ENCODE results near the gene CFLAR. TPM values are rescaled to one million over a fixed set of nuclear protein-coding genes. Genes with fewer than 3 reads are reported as not detected.

Gene CFLAR
- total and polyA plus RNA-seq, 2 of the 13 experiments (the other 11 are each of a cell fraction or from before 2014, with no cell fraction given), result 43.8 to 92.1 TPM

DNA sequence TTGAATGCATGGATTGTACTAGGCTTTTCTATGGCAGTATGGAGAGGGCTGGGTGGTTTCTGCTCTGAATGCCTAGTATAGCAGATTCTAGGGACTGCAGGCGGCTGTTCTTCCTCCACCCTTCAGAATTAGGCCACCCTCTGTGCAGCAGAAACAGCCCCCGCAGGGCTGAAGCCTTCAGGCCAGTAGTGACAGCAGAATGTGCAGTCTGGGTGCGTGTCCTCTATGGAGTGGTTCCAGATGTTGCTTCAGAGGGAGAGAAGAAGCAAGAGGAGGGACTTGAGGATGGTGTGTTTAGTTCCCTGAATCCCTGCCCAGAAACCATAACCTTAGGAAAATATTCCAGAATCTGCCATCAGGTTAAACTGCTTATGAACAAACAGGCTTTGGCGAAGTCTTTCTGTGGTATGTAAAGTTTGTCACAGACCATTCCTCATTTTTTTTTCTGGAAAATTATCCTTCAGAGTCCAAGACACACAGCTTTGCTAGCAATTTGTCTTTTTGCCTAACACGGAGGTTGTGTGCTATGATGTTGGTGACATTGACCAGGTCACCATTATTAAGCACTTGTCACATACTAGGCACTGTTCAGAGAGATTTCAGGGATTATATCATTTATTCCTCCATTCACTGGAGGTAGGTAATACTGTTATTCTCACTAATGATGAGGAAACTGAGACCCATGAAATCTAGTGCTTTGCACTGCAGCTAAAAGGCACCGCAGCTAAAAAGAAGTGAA is 88.1 kb downstream of the CFLAR start (continued):
- TF ChIP-seq PAX8 (CRISPR knock-in tag; IDR thresholded peaks at IDR 0.05; ENCODE audit: borderline replicate concordance) (0 out of 2 replicates have a peak, but pooled peaks have one; percentile 33), SETDB1 (CRISPR knock-in tag; IDR thresholded peaks at IDR 0.05; ENCODE audit: borderline replicate concordance) (no peak), RBM39 (IDR thresholded peaks at IDR 0.05; ENCODE audit: low read depth, low read length, poor library complexity, severe bottlenecking) (no peak), ZNF572 (CRISPR knock-in tag; IDR thresholded peaks at IDR 0.05) (no peak), ATF7-NPFF (CRISPR knock-in tag; IDR thresholded peaks at IDR 0.05; ENCODE audit: low read depth) (no peak), ZNF256 (CRISPR knock-in tag; conservative IDR thresholded peaks at IDR 0.05) (no peak), ZNF569 (CRISPR knock-in tag; IDR thresholded peaks at IDR 0.05; ENCODE audit: borderline replicate concordance) (no peak), HCFC1 (IDR thresholded peaks at IDR 0.05; ENCODE audit: low read depth, low read length) (no peak)
- TF ChIP-seq, protein P1, sequence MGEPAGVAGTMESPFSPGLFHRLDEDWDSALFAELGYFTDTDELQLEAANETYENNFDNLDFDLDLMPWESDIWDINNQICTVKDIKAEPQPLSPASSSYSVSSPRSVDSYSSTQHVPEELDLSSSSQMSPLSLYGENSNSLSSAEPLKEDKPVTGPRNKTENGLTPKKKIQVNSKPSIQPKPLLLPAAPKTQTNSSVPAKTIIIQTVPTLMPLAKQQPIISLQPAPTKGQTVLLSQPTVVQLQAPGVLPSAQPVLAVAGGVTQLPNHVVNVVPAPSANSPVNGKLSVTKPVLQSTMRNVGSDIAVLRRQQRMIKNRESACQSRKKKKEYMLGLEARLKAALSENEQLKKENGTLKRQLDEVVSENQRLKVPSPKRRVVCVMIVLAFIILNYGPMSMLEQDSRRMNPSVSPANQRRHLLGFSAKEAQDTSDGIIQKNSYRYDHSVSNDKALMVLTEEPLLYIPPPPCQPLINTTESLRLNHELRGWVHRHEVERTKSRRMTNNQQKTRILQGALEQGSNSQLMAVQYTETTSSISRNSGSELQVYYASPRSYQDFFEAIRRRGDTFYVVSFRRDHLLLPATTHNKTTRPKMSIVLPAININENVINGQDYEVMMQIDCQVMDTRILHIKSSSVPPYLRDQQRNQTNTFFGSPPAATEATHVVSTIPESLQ (CRISPR knock-in tag; conservative IDR thresholded peaks at IDR 0.05), result no peak
- TF ChIP-seq, protein P2, sequence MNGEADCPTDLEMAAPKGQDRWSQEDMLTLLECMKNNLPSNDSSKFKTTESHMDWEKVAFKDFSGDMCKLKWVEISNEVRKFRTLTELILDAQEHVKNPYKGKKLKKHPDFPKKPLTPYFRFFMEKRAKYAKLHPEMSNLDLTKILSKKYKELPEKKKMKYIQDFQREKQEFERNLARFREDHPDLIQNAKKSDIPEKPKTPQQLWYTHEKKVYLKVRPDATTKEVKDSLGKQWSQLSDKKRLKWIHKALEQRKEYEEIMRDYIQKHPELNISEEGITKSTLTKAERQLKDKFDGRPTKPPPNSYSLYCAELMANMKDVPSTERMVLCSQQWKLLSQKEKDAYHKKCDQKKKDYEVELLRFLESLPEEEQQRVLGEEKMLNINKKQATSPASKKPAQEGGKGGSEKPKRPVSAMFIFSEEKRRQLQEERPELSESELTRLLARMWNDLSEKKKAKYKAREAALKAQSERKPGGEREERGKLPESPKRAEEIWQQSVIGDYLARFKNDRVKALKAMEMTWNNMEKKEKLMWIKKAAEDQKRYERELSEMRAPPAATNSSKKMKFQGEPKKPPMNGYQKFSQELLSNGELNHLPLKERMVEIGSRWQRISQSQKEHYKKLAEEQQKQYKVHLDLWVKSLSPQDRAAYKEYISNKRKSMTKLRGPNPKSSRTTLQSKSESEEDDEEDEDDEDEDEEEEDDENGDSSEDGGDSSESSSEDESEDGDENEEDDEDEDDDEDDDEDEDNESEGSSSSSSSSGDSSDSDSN (CRISPR knock-in tag; IDR thresholded peaks at IDR 0.05), result 0 out of 2 replicates have a peak, but pooled peaks have one; percentile 9
- TF ChIP-seq, protein P3, sequence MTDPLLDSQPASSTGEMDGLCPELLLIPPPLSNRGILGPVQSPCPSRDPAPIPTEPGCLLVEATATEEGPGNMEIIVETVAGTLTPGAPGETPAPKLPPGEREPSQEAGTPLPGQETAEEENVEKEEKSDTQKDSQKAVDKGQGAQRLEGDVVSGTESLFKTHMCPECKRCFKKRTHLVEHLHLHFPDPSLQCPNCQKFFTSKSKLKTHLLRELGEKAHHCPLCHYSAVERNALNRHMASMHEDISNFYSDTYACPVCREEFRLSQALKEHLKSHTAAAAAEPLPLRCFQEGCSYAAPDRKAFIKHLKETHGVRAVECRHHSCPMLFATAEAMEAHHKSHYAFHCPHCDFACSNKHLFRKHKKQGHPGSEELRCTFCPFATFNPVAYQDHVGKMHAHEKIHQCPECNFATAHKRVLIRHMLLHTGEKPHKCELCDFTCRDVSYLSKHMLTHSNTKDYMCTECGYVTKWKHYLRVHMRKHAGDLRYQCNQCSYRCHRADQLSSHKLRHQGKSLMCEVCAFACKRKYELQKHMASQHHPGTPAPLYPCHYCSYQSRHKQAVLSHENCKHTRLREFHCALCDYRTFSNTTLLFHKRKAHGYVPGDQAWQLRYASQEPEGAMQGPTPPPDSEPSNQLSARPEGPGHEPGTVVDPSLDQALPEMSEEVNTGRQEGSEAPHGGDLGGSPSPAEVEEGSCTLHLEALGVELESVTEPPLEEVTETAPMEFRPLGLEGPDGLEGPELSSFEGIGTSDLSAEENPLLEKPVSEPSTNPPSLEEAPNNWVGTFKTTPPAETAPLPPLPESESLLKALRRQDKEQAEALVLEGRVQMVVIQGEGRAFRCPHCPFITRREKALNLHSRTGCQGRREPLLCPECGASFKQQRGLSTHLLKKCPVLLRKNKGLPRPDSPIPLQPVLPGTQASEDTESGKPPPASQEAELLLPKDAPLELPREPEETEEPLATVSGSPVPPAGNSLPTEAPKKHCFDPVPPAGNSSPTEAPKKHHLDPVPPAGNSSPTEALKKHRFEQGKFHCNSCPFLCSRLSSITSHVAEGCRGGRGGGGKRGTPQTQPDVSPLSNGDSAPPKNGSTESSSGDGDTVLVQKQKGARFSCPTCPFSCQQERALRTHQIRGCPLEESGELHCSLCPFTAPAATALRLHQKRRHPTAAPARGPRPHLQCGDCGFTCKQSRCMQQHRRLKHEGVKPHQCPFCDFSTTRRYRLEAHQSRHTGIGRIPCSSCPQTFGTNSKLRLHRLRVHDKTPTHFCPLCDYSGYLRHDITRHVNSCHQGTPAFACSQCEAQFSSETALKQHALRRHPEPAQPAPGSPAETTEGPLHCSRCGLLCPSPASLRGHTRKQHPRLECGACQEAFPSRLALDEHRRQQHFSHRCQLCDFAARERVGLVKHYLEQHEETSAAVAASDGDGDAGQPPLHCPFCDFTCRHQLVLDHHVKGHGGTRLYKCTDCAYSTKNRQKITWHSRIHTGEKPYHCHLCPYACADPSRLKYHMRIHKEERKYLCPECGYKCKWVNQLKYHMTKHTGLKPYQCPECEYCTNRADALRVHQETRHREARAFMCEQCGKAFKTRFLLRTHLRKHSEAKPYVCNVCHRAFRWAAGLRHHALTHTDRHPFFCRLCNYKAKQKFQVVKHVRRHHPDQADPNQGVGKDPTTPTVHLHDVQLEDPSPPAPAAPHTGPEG (CRISPR knock-in tag; IDR thresholded peaks at IDR 0.05), result no peak
- TF ChIP-seq, protein P4, sequence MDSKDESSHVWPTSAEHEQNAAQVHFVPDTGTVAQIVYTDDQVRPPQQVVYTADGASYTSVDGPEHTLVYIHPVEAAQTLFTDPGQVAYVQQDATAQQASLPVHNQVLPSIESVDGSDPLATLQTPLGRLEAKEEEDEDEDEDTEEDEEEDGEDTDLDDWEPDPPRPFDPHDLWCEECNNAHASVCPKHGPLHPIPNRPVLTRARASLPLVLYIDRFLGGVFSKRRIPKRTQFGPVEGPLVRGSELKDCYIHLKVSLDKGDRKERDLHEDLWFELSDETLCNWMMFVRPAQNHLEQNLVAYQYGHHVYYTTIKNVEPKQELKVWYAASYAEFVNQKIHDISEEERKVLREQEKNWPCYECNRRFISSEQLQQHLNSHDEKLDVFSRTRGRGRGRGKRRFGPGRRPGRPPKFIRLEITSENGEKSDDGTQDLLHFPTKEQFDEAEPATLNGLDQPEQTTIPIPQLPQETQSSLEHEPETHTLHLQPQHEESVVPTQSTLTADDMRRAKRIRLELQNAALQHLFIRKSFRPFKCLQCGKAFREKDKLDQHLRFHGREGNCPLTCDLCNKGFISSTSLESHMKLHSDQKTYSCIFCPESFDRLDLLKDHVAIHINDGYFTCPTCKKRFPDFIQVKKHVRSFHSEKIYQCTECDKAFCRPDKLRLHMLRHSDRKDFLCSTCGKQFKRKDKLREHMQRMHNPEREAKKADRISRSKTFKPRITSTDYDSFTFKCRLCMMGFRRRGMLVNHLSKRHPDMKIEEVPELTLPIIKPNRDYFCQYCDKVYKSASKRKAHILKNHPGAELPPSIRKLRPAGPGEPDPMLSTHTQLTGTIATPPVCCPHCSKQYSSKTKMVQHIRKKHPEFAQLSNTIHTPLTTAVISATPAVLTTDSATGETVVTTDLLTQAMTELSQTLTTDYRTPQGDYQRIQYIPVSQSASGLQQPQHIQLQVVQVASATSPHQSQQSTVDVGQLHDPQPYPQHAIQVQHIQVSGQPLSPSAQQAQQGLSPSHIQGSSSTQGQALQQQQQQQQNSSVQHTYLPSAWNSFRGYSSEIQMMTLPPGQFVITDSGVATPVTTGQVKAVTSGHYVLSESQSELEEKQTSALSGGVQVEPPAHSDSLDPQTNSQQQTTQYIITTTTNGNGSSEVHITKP (CRISPR knock-in tag; IDR thresholded peaks at IDR 0.05; ENCODE audit: low read depth), result no peak
- TF ChIP-seq, protein P5, sequence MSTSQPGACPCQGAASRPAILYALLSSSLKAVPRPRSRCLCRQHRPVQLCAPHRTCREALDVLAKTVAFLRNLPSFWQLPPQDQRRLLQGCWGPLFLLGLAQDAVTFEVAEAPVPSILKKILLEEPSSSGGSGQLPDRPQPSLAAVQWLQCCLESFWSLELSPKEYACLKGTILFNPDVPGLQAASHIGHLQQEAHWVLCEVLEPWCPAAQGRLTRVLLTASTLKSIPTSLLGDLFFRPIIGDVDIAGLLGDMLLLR (CRISPR knock-in tag; IDR thresholded peaks at IDR 0.05), result no peak
